Right lobe of liver (tissue), 4 donors: ENCODE measurements around the gene CCSER1.

ENCODE experiments used
- POLR2A ChIP-seq: fragments of 450-650 bp; IDR thresholded peaks from one replicate; pipeline ENCODE4 v1.6.1; 2017; ENCODE audit warnings: antibody characterized with exemption, mild to moderate bottlenecking
- TF ChIP-seq, protein P1 (sequence below), 4 donors: fragments of 200-600 bp in 3 of 4; fragments of 450-650 bp in 1 of 4; IDR thresholded peaks; one replicate each; pipeline versions ENCODE4 v1.5.1 to v1.8.0; 2016 to 2022; ENCODE audit warnings: antibody characterized with exemption in 4 of 4, mild to moderate bottlenecking in 2 of 4
- donor health status: DM: no; HTN: no; CAD: no.
- donor health status: DM: no; HTN: no; CAD: no.
- donor health status: DM: no; HTN: yes; CAD: no.

- TF ChIP-seq, protein P1, sequence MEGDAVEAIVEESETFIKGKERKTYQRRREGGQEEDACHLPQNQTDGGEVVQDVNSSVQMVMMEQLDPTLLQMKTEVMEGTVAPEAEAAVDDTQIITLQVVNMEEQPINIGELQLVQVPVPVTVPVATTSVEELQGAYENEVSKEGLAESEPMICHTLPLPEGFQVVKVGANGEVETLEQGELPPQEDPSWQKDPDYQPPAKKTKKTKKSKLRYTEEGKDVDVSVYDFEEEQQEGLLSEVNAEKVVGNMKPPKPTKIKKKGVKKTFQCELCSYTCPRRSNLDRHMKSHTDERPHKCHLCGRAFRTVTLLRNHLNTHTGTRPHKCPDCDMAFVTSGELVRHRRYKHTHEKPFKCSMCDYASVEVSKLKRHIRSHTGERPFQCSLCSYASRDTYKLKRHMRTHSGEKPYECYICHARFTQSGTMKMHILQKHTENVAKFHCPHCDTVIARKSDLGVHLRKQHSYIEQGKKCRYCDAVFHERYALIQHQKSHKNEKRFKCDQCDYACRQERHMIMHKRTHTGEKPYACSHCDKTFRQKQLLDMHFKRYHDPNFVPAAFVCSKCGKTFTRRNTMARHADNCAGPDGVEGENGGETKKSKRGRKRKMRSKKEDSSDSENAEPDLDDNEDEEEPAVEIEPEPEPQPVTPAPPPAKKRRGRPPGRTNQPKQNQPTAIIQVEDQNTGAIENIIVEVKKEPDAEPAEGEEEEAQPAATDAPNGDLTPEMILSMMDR (IDR thresholded peaks at IDR 0.05): no peak
- TF ChIP-seq POLR2A: no peak
Measured at GRCh38 chr4:90174621-90175023, 47.4 kb downstream of the CCSER1 start.
